MM.1S (cell line): Measurements from ENCODE around the gene CCDC81.

Source experiments
- DNase-seq: peaks from one replicate; pipeline ENCODE4 v3.0.0-alpha.2; 2015
- H2AFZ ChIP-seq: fragments of 300-600 bp; sonication (generic); 2 replicates; pipeline ENCODE4 v1.6.0; 2016; ENCODE audit warnings: antibody characterized with exemption, low read length
- H3F3A ChIP-seq: fragments of 300-600 bp; sonication (generic); 2 replicates; pipeline ENCODE4 v1.6.1; 2016; ENCODE audit warnings: mild to moderate bottlenecking, antibody characterized with exemption, low read length, moderate library complexity, mixed read lengths; ENCODE audit not compliant: insufficient read depth
- H3K27ac ChIP-seq: fragments of 300-600 bp; sonication (generic); 2 replicates; pipeline ENCODE4 v1.5.1; 2016; ENCODE audit warnings: mild to moderate bottlenecking, low read length
- H3K27me3 ChIP-seq: fragments of 300-600 bp; sonication (generic); replicated peaks from 2 replicates; pipeline ENCODE4 v1.6.0; 2016; ENCODE audit warnings: low read length; ENCODE audit not compliant: insufficient read depth
- H3K36me3 ChIP-seq: fragments of 300-600 bp; sonication (generic); replicated peaks from 2 replicates; pipeline ENCODE4 v1.6.1; 2016; ENCODE audit warnings: mild to moderate bottlenecking, low read length, mixed read lengths; ENCODE audit not compliant: insufficient read depth
- H3K4me1 ChIP-seq: fragments of 300-600 bp; sonication (generic); 2 replicates; pipeline ENCODE4 v1.6.1; 2016; ENCODE audit warnings: low read length, mixed read lengths
- H3K4me2 ChIP-seq: fragments of 300-600 bp; sonication (generic); 2 replicates; pipeline ENCODE4 v1.6.0; 2016; ENCODE audit warnings: low read depth, low read length
- H3K4me3 ChIP-seq: fragments of 300-600 bp; sonication (generic); 2 replicates; pipeline ENCODE4 v1.5.1; 2016; ENCODE audit warnings: low read length, mixed read lengths
- H3K79me2 ChIP-seq: fragments of 300-600 bp; sonication (generic); 2 replicates; pipeline ENCODE4 v1.6.1; 2016; ENCODE audit warnings: mixed run types, low read length, mixed read lengths
- H3K9ac ChIP-seq: fragments of 300-600 bp; sonication (generic); 2 replicates; pipeline ENCODE4 v1.6.1; 2016; ENCODE audit warnings: low read length, mixed read lengths
- H3K9me2 ChIP-seq: fragments of 300-600 bp; sonication (generic); replicated peaks from 2 replicates; pipeline ENCODE4 v1.6.1; 2016; ENCODE audit warnings: mild to moderate bottlenecking, low read length, mixed read lengths; ENCODE audit not compliant: insufficient read depth
- H3K9me3 ChIP-seq: fragments of 300-600 bp; sonication (generic); replicated peaks from 2 replicates; pipeline ENCODE4 v1.6.1; 2016; ENCODE audit warnings: mild to moderate bottlenecking, low read length, mixed read lengths; ENCODE audit not compliant: insufficient read depth
- H4K20me1 ChIP-seq: fragments of 300-600 bp; sonication (generic); 2 replicates; pipeline ENCODE4 v1.6.1; 2016; ENCODE audit warnings: mild to moderate bottlenecking, low read length, moderate library complexity, mixed read lengths; ENCODE audit not compliant: insufficient read depth
- EZH2 ChIP-seq: fragments of 300-600 bp; sonication (generic); optimal IDR thresholded peaks from 2 replicates; pipeline ENCODE3; 2017; ENCODE audit warnings: low read depth, mild to moderate bottlenecking, antibody characterized with exemption, low read length, mixed read lengths
- EZH2phosphoT487 ChIP-seq: fragments of 300-600 bp; sonication (generic); IDR thresholded peaks from 2 replicates; pipeline ENCODE4 v1.6.1; 2018; ENCODE audit warnings: antibody characterized with exemption, low read length
- TF ChIP-seq, protein P1 (sequence below): fragments of 300-600 bp; sonication (generic); IDR thresholded peaks from 2 replicates; pipeline ENCODE4 v1.5.1; 2016; ENCODE audit warnings: antibody characterized with exemption, low read length, mixed read lengths

Gene CCDC81

DNA sequence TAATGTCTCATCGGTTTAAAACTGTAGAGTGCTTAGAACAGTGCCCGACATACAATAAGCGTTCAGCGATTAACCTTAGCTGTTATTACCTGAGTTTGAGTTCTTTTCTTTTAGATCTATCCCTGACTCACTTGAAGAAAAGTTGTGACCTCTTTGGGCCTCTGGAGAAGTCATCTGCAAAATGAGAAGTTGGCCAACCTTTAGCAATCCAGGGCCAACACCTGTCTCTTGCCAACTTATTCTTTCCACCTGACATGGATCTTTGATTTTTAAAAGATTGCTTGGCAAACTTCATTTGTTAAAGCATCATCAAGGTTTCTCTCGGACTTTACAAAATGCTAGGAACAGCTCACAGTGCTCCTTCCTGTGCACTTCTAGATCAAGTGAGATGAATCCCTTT, 89.3 kb downstream of the CCDC81 start:
- no peaks in the 10 kb centered on the region for H3K36me3 ChIP-seq
- H3K9me2 ChIP-seq, result no peaks in the 10 kb centered on the region
- H3K4me3 ChIP-seq, result no peak overlapping the region
- H3K27me3 ChIP-seq, result no peaks in the 10 kb centered on the region
- no peak overlapping the region for H3K4me2 ChIP-seq
- no peak for DNase-seq
- TF ChIP-seq EZH2 (no peak), EZH2phosphoT487 (no peak)
- TF ChIP-seq, protein P1, sequence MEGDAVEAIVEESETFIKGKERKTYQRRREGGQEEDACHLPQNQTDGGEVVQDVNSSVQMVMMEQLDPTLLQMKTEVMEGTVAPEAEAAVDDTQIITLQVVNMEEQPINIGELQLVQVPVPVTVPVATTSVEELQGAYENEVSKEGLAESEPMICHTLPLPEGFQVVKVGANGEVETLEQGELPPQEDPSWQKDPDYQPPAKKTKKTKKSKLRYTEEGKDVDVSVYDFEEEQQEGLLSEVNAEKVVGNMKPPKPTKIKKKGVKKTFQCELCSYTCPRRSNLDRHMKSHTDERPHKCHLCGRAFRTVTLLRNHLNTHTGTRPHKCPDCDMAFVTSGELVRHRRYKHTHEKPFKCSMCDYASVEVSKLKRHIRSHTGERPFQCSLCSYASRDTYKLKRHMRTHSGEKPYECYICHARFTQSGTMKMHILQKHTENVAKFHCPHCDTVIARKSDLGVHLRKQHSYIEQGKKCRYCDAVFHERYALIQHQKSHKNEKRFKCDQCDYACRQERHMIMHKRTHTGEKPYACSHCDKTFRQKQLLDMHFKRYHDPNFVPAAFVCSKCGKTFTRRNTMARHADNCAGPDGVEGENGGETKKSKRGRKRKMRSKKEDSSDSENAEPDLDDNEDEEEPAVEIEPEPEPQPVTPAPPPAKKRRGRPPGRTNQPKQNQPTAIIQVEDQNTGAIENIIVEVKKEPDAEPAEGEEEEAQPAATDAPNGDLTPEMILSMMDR, result no peak
- H3K9ac ChIP-seq, result no peak overlapping the region
- no peaks in the 10 kb centered on the region for H3K4me1 ChIP-seq
- no peaks in the 10 kb centered on the region for H3K79me2 ChIP-seq
- H2AFZ ChIP-seq, result no peak overlapping the region
- H3K27ac ChIP-seq, result no peak overlapping the region
- no peaks in the 10 kb centered on the region for H4K20me1 ChIP-seq
- no peaks in the 10 kb centered on the region for H3F3A ChIP-seq
- no peaks in the 10 kb centered on the region for H3K9me3 ChIP-seq

DNA sequence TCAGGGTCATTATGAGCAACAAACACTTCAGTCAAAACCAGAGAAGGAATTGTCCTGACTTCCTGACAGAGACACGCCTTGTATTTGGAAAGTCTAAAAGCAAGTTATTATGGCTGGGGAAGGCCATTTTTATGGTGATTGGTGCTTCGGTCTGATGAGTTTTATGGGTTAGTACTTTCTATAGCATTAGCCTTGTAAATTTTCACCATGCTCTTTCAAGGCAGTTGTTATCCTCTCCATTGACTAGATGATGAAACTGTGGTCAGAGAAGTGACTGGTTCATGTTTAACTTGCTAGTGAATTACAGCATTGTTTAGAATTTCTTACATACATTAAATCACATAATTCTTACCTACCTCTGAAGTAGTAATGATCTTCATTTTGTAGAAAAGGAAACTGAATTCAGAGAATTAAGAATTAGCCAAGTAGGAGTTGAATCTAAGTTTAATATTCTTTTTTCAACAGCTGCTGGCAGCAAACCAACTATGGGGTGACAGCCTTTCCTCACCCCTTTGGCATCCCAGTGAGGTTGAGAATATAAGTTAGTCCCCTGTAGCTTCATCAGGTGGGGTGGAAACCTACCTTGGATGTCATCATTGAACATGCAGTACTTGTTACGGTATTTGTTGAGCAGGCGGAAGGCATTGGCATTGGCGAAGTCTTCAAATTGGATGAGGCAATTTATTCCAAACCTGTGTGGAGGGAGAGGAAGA, 90.0 kb downstream of the CCDC81 start:
- Histone ChIP-seq H3K27me3 (no peaks in the 10 kb centered on the region), H3K36me3 (no peaks in the 10 kb centered on the region), H3F3A (no peaks in the 10 kb centered on the region), H4K20me1 (no peaks in the 10 kb centered on the region), H3K4me2 (no peak overlapping the region), H3K9me2 (no peaks in the 10 kb centered on the region), H3K27ac (no peak overlapping the region), H3K4me3 (no peak overlapping the region), H3K9ac (no peak overlapping the region), H3K4me1 (no peaks in the 10 kb centered on the region), H2AFZ (no peak overlapping the region), H3K79me2 (no peaks in the 10 kb centered on the region), H3K9me3 (no peaks in the 10 kb centered on the region)
- no peak for DNase-seq
- TF ChIP-seq EZH2, result no peak
- TF ChIP-seq EZH2phosphoT487, result no peak
- TF ChIP-seq, protein P1, result no peak

DNA sequence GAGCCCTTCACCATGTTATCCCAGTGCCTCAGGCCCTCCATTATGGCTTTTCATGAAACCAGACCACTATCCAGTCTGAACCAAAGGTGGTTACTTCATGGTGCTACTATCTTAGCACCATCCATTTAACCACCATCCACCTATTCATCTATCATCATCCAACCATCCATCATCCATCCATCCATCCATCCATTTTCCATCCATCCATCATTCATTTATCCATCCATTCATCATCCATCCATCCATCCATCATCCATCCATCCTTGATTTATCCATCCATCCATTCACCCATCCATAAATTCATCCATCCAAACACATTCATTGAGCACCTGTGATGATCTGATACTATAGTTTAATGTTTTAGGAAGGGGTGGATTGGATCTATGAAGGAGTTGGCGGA, 93.5 kb downstream of the CCDC81 start:
- TF ChIP-seq EZH2 (no peak), EZH2phosphoT487 (no peak)
- no peaks in the 10 kb centered on the region for H3K9me2 ChIP-seq
- no peak overlapping the region for H3K9ac ChIP-seq
- no peaks in the 10 kb centered on the region for H4K20me1 ChIP-seq
- no peaks in the 10 kb centered on the region for H3K27me3 ChIP-seq
- no peak overlapping the region for H2AFZ ChIP-seq
- no peak for DNase-seq
- no peaks in the 10 kb centered on the region for H3K36me3 ChIP-seq
- H3K27ac ChIP-seq, result no peak overlapping the region
- no peak overlapping the region for H3K4me3 ChIP-seq
- H3K9me3 ChIP-seq, result no peaks in the 10 kb centered on the region
- no peak overlapping the region for H3K4me2 ChIP-seq
- H3K4me1 ChIP-seq, result no peaks in the 10 kb centered on the region
- H3K79me2 ChIP-seq, result no peaks in the 10 kb centered on the region
- H3F3A ChIP-seq, result no peaks in the 10 kb centered on the region
